Gastrocnemius medialis (tissue), 4 donors: ENCODE data around the gene LGALS8. TPM values are rescaled to one million over a fixed set of nuclear protein-coding genes. Genes with fewer than 3 reads are reported as not detected.
"Not testable (repeated sequence)": the region's sequence is repeated elsewhere in the genome, so short reads cannot be mapped to it uniquely, and the experiment has no call there.

Experiments used
- ATAC-seq, 2 donors: fragments of 150-250 bp; one replicate each; pipeline ENCODE4 v1.9.1; 2016
- DNase-seq, 2 donors: peaks; one replicate each; pipeline ENCODE4 v3.0.0-alpha.2; 2019
- H3K27ac ChIP-seq, 4 donors: fragments of 200-600 bp; sonication (generic); 1 replicate in 1 of 4; 2 replicates in 3 of 4; pipeline ENCODE4 v1.5.1; 2016 to 2018; ENCODE audit warnings: mild to moderate bottlenecking in 2 of 4, moderate library complexity in 1 of 4
- H3K27me3 ChIP-seq, 3 donors: fragments of 200-600 bp; sonication (generic) in 2 of 3; 1 replicate in 1 of 3; 2 replicates in 2 of 3; pipeline versions ENCODE4 v1.5.1 to v1.6.0; 2016 to 2019; ENCODE audit warnings: mild to moderate bottlenecking in 1 of 3, moderate library complexity in 1 of 3
- H3K36me3 ChIP-seq, 2 donors: fragments of 200-600 bp; sonication (generic) in 1 of 2; one replicate each; pipeline ENCODE4 v1.5.1; 2017 to 2018
- H3K4me1 ChIP-seq, 2 donors: fragments of 200-600 bp; sonication (generic) in 1 of 2; one replicate each; pipeline ENCODE4 v1.5.1; 2016 to 2017; ENCODE audit warnings: mild to moderate bottlenecking in 2 of 2
- H3K4me3 ChIP-seq, 4 donors: fragments of 200-600 bp; sonication (generic) in 3 of 4; 1 replicate in 1 of 4; 2 replicates in 3 of 4; pipeline ENCODE4 v1.5.1; 2016 to 2019; ENCODE audit warnings: mild to moderate bottlenecking in 2 of 4
- H3K9me3 ChIP-seq, 3 donors: fragments of 200-600 bp; sonication (generic) in 2 of 3; 1 replicate in 1 of 3; 2 replicates in 2 of 3; pipeline ENCODE4 v1.5.1; 2016 to 2019
- POLR2A ChIP-seq, 2 donors: fragments of 450-650 bp; IDR thresholded peaks; one replicate each; pipeline ENCODE4 v1.6.1; 2017; ENCODE audit warnings: antibody characterized with exemption in 2 of 2, mild to moderate bottlenecking in 2 of 2, moderate library complexity in 2 of 2
- in situ Hi-C, 4 donors: fragments of 200-750 bp; cut with MboI; loops; one replicate each; pipeline versions ENCODE4 v1.15.0 to v1.8.0; 2017; ENCODE audit warnings: low sequenced_read_pairs in 4 of 4
- intact Hi-C: fragments of 100-400 bp; cut with DNase I; formaldehyde crosslinking; loops from one replicate; pipeline ENCODE4 v1.15.1; 2023; ENCODE audit warnings: low total_unique reads
- total RNA-seq, 4 donors: library from RNA; depleted of rRNA; stranded (reverse); fragments of >200 nt; gene quantifications; one replicate each; pipeline versions ENCODE4 v1.1.0 to v1.2.3, GENCODE V29; 2016
- TF ChIP-seq, protein P1 (sequence below), 5 experiments: fragments of 450-650 bp in 3 of 5; fragments of 200-600 bp in 2 of 5; sonication (generic) in 2 of 5; IDR thresholded peaks in 4 of 5; conservative IDR thresholded peaks in 1 of 5; 1 replicate in 4 of 5; 2 replicates in 1 of 5; pipeline ENCODE4 v1.5.1; 2016 to 2019; ENCODE audit warnings: antibody characterized with exemption in 5 of 5, mild to moderate bottlenecking in 3 of 5, moderate library complexity in 3 of 5

LGALS8 gene
- total RNA-seq, 4 donors from 2014 or later, result 11.1 to 20.7 (median 12.5) TPM

DNA sequence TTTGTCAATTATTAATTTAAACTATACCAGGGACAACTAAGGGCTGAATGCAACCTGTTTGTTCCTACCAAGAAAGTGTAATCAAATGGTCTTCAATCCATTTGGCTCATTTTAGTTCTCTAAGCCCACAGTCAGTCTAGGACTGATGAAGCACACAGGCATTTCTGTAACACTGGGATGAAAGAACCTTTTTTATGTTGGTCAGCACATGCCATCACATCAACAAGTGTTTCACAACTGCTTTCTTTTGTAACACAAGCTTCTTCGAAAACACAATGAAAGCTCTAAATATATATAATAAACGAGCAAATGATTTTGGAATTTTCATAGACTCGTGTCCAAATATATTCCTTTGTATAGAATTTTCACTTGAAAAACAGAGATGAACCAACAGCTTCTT is 51.7 kb downstream of the LGALS8 start:
- Histone ChIP-seq H3K4me1 (no peaks in the 10 kb centered on the region), H3K27ac (no peak overlapping the region), H3K27me3 (no peaks in the 10 kb centered on the region), H3K36me3 (peaks cover 5 to 83% of the 10 kb centered on the region in 2 donors), H3K9me3 (no peaks in the 10 kb centered on the region), H3K4me3 (no peak overlapping the region)
- intact Hi-C loops (no loop called here), in situ Hi-C loops (no loop called here)
- TF ChIP-seq, protein P1, sequence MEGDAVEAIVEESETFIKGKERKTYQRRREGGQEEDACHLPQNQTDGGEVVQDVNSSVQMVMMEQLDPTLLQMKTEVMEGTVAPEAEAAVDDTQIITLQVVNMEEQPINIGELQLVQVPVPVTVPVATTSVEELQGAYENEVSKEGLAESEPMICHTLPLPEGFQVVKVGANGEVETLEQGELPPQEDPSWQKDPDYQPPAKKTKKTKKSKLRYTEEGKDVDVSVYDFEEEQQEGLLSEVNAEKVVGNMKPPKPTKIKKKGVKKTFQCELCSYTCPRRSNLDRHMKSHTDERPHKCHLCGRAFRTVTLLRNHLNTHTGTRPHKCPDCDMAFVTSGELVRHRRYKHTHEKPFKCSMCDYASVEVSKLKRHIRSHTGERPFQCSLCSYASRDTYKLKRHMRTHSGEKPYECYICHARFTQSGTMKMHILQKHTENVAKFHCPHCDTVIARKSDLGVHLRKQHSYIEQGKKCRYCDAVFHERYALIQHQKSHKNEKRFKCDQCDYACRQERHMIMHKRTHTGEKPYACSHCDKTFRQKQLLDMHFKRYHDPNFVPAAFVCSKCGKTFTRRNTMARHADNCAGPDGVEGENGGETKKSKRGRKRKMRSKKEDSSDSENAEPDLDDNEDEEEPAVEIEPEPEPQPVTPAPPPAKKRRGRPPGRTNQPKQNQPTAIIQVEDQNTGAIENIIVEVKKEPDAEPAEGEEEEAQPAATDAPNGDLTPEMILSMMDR (IDR thresholded peaks at IDR 0.05 in 4 of 5, conservative IDR thresholded peaks at IDR 0.05 in 1 of 5), result no peak
- no peak for TF ChIP-seq POLR2A (IDR thresholded peaks at IDR 0.05)
- DNase-seq, result no peak
- no peak for ATAC-seq

DNA sequence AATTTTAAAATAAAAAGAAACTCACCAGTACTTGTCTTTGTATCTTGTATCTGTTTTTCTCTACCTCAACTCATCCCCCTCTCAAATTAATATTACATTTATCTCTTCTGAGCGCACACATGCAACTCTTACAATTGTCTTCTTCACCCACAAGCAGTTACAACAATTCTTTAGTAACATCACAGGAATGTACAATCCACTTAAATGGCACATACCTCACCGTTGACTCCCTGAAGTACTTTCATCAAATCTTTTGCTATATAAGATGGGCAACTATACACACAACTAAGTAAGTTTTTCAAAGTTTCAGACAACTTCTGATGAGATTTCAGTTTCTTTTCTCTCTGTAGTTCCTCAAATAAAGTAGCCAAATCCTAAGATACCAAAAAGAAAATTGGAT is 52.2 kb downstream of the LGALS8 start:
- no peaks in the 10 kb centered on the region for H3K9me3 ChIP-seq
- no peak overlapping the region for H3K27ac ChIP-seq
- intact Hi-C loops, result no loop called here
- peaks cover 5 to 84% of the 10 kb centered on the region in 2 donors for H3K36me3 ChIP-seq
- H3K4me3 ChIP-seq, result no peak overlapping the region
- DNase-seq, result no peak
- no peaks in the 10 kb centered on the region for H3K27me3 ChIP-seq
- ATAC-seq, result no peak
- TF ChIP-seq POLR2A (IDR thresholded peaks at IDR 0.05), result no peak
- TF ChIP-seq, protein P1 (IDR thresholded peaks at IDR 0.05 in 4 of 5, conservative IDR thresholded peaks at IDR 0.05 in 1 of 5), result no peak
- in situ Hi-C loops, result no loop called here
- no peaks in the 10 kb centered on the region for H3K4me1 ChIP-seq

DNA sequence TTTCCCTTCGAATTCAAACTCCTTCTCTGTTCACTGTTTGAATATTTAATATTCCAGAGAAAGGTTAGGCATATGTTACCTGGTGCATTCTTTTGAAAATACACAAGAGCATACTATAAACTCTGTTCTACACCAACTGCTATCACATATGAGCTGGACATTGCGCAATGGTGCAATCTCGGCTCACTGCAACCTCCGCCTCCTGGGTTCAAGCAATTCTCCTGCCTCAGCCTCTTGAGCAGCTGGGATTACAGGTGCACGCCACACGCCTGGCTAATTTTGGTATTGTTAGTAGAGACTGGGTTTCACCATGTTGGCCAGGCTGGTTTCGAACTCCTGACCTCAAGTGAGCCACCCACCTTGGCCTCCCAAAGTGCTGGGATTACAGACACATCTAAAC is 53.3 kb downstream of the LGALS8 start:
- DNase-seq, ATAC-seq, intact Hi-C loops, H3K27me3 ChIP-seq, in situ Hi-C loops, H3K4me3 ChIP-seq, H3K27ac ChIP-seq, H3K4me1 ChIP-seq, H3K9me3 ChIP-seq: not testable (repeated sequence)
- H3K36me3 ChIP-seq, result peaks cover 5 to 84% of the 10 kb centered on the region in 2 donors

DNA sequence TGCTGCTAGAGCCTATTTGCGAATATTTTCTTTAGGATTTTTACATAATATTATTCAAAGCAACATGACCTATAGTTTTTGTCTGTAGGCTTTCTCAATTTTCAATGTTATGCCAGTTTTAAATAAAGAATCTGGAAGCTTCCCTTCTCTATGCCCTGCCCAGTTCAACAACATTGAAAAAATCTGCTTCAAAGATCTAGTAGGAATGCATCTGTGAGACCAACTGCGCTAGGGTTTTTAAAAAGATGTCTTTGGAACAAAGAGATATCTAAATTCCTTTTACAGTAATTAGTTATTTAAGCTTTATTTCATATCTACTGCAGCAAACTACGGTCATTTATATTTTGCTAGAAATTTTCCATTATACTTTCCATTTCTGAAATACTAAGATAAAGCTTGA is 54.9 kb downstream of the LGALS8 start:
- Histone ChIP-seq H3K27ac (no peak overlapping the region), H3K4me1 (no peaks in the 10 kb centered on the region), H3K36me3 (peaks cover 0 to 83% of the 10 kb centered on the region in 2 donors), H3K9me3 (no peaks in the 10 kb centered on the region), H3K4me3 (no peak overlapping the region), H3K27me3 (no peaks in the 10 kb centered on the region)
- DNase-seq (no peak), ATAC-seq (no peak)
- no peak for TF ChIP-seq POLR2A (IDR thresholded peaks at IDR 0.05)
- TF ChIP-seq, protein P1 (IDR thresholded peaks at IDR 0.05 in 4 of 5, conservative IDR thresholded peaks at IDR 0.05 in 1 of 5), result no peak
- in situ Hi-C loops (no loop called here), intact Hi-C loops (no loop called here)

DNA sequence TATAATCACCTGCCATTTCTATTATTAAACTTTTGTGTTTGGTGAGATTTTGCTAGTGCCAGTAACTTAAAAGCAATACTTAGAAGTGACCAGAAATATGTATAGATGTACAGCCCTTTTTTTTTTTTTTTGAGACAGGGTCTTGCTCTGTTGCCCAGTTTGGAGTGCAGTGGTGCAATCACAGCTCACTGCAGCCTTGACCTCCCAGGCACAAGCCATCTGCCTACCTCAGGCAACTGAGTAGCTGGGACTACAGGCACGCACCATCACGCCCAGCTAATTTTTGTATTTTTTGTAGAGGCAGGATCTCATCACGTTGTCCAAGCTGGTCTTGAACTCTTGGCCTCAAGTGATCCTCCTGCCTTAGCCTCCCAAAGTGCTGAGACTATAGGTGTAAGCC is 56.6 kb downstream of the LGALS8 start:
- H3K4me3 ChIP-seq, DNase-seq, in situ Hi-C loops, H3K27ac ChIP-seq, intact Hi-C loops, H3K27me3 ChIP-seq, H3K9me3 ChIP-seq, H3K4me1 ChIP-seq, ATAC-seq: not testable (repeated sequence)
- peaks cover 6 to 83% of the 10 kb centered on the region in 2 donors for H3K36me3 ChIP-seq

DNA sequence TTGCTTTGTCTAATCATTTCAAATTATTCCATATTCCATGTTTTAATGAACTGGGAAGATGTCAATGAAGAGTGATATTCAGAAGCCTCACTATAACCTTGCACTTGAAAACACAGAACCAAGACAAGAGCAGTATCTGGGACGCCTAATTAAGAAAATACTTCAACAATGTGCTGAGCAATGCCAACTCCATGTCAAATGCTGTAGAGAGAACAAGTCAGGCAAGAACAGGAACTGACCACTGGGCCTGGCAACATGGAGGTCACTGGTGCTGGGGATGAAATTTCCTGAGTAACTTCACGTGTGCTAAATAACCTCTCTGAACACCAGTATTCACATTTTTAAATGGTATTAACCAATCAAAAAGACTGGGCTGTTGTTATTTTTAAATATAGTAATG is 57.7 kb downstream of the LGALS8 start:
- no peak for ATAC-seq
- Histone ChIP-seq H3K9me3 (no peaks in the 10 kb centered on the region), H3K4me1 (no peaks in the 10 kb centered on the region), H3K27ac (no peak overlapping the region), H3K36me3 (peaks cover 6 to 83% of the 10 kb centered on the region in 2 donors), H3K27me3 (no peaks in the 10 kb centered on the region), H3K4me3 (no peak overlapping the region)
- TF ChIP-seq, protein P1 (IDR thresholded peaks at IDR 0.05 in 4 of 5, conservative IDR thresholded peaks at IDR 0.05 in 1 of 5), result no peak
- TF ChIP-seq POLR2A (IDR thresholded peaks at IDR 0.05), result no peak
- DNase-seq, result no peak
- in situ Hi-C loops (no loop called here), intact Hi-C loops (no loop called here)
